ENCODE results near the gene OSBPL2.

DNA sequence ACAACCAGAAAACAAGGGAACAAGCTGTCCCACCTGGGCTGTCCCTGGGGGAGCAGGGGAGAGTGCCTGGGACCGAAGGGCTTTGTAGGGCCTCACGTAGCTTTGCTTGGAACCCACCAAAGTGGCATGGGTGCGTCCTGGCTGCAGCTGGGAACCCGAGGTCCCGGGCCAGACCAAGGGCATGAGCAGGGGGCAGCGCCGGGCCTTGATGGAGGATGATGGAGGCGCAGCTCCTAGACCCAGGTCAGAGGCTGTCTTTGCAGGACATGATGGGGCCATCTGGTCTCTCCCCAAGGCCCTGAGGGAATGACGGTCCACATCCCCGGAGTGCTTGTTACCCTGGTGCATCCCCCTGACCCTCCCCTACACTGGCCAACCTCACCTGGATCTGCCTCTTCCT is 7.6 kb upstream of the OSBPL2 start:
- TF ChIP-seq EZH2 (IDR thresholded peaks at IDR 0.05; ENCODE audit: insufficient read depth, poor library complexity, severe bottlenecking) (no peak), EZH2phosphoT487 (IDR thresholded peaks at IDR 0.05; ENCODE audit: insufficient read depth, low read depth) (no peak)
